H9 (cell line): ENCODE data around the gene B9D1. TPM values are rescaled to one million over a fixed set of nuclear protein-coding genes. Genes with fewer than 3 reads are reported as not detected.

Experiments used
- DNase-seq: peaks from one replicate; pipeline ENCODE4 v3.0.0-alpha.2; 2017
- H2AFZ ChIP-seq: one replicate; pipeline ENCODE4 v1.6.1; 2013; ENCODE audit warnings: mild to moderate bottlenecking, low read length, control low read depth, moderate library complexity
- H2AK5ac ChIP-seq: 2 replicates; pipeline ENCODE4 v1.6.1; 2013; ENCODE audit warnings: low read length, control low read depth, mixed read lengths; ENCODE audit not compliant: insufficient read length
- H2BK120ac ChIP-seq: one replicate; pipeline ENCODE4 v1.6.1; 2013; ENCODE audit warnings: low read depth, mild to moderate bottlenecking, low read length, control low read depth, inconsistent platforms; ENCODE audit not compliant: poor library complexity, severe bottlenecking
- H2BK12ac ChIP-seq: 2 replicates; pipeline ENCODE4 v1.6.1; 2013; ENCODE audit warnings: low read length, control low read depth, mixed read lengths, low read depth; ENCODE audit not compliant: insufficient read length
- H2BK15ac ChIP-seq: 2 replicates; pipeline ENCODE4 v1.6.1; 2013; ENCODE audit warnings: low read depth, low read length, control low read depth
- H2BK20ac ChIP-seq: one replicate; pipeline ENCODE4 v1.6.1; 2013; ENCODE audit warnings: low read depth, mild to moderate bottlenecking, low read length, control low read depth, inconsistent platforms; ENCODE audit not compliant: poor library complexity, severe bottlenecking
- H2BK5ac ChIP-seq: 2 replicates; pipeline ENCODE4 v1.6.1; 2013; ENCODE audit warnings: low read length, control low read depth, mixed read lengths; ENCODE audit not compliant: insufficient read length
- H3K14ac ChIP-seq: 2 replicates; pipeline ENCODE4 v1.6.1; 2013; ENCODE audit warnings: low read length, control low read depth; ENCODE audit not compliant: insufficient read depth
- H3K18ac ChIP-seq: 2 replicates; pipeline ENCODE4 v1.6.1; 2013; ENCODE audit warnings: low read depth, mild to moderate bottlenecking, mixed read lengths, low read length, control low read depth; ENCODE audit not compliant: insufficient read length
- H3K23ac ChIP-seq: 2 replicates; pipeline ENCODE4 v1.6.1; 2013; ENCODE audit warnings: low read length, control low read depth, mixed read lengths, low read depth; ENCODE audit not compliant: insufficient read length
- H3K23me2 ChIP-seq: 2 replicates; pipeline ENCODE4 v1.6.1; 2013; ENCODE audit warnings: low read depth, mild to moderate bottlenecking, mixed read lengths, low read length, control low read depth; ENCODE audit not compliant: insufficient read length, poor library complexity, severe bottlenecking
- H3K27ac ChIP-seq: 2 replicates; pipeline ENCODE4 v1.5.1; 2013; ENCODE audit warnings: low read length, control low read depth, mixed read lengths, low read depth; ENCODE audit not compliant: insufficient read length
- H3K27me3 ChIP-seq: 2 replicates; pipeline ENCODE4 v1.6.1; 2013; ENCODE audit warnings: low read length, control low read depth, inconsistent platforms; ENCODE audit not compliant: insufficient read depth
- H3K4ac ChIP-seq: 2 replicates; pipeline ENCODE4 v1.6.1; 2013; ENCODE audit warnings: low read depth, mild to moderate bottlenecking, control low read depth, inconsistent platforms, low read length, moderate library complexity
- H3K4me1 ChIP-seq: 2 replicates; pipeline ENCODE4 v1.6.1; 2013; ENCODE audit warnings: low read length, control low read depth, inconsistent platforms; ENCODE audit not compliant: insufficient read depth
- H3K4me2 ChIP-seq: 2 replicates; pipeline ENCODE4 v1.6.1; 2013; ENCODE audit warnings: low read length, control low read depth, mixed read lengths; ENCODE audit not compliant: insufficient read length, insufficient read depth
- H3K56ac ChIP-seq: 2 replicates; pipeline ENCODE4 v1.6.1; 2013; ENCODE audit warnings: low read depth, mild to moderate bottlenecking, mixed read lengths, low read length, control low read depth; ENCODE audit not compliant: insufficient read length
- H3K79me1 ChIP-seq: 2 replicates; pipeline ENCODE4 v1.6.1; 2013; ENCODE audit warnings: low read depth, mild to moderate bottlenecking, moderate library complexity, low read length, control low read depth, inconsistent platforms; ENCODE audit not compliant: insufficient read depth, poor library complexity, severe bottlenecking
- H3K79me2 ChIP-seq: 2 replicates; pipeline ENCODE4 v1.6.1; 2013; ENCODE audit warnings: low read length, control low read depth, inconsistent platforms; ENCODE audit not compliant: insufficient read depth
- H3K9ac ChIP-seq: 2 replicates; pipeline ENCODE4 v1.6.1; 2013; ENCODE audit warnings: low read length, control low read depth, mixed read lengths; ENCODE audit not compliant: insufficient read length; ENCODE audit errors: extremely low read depth
- H3K9me3 ChIP-seq: one replicate; pipeline ENCODE4 v1.6.1; 2013; ENCODE audit warnings: low read depth, low read length, inconsistent platforms; ENCODE audit not compliant: control insufficient read depth
- H3T11ph ChIP-seq: one replicate; pipeline ENCODE4 v1.6.1; 2013; ENCODE audit warnings: mild to moderate bottlenecking, low read length, control low read depth, inconsistent platforms
- H4K20me1 ChIP-seq: one replicate; pipeline ENCODE4 v1.6.1; 2013; ENCODE audit not compliant: control insufficient read depth, insufficient read length, insufficient read depth
- H4K5ac ChIP-seq: 2 replicates; pipeline ENCODE4 v1.6.1; 2013; ENCODE audit warnings: low read depth, mild to moderate bottlenecking, mixed read lengths, low read length, control low read depth; ENCODE audit not compliant: insufficient read length
- H4K8ac ChIP-seq: replicated peaks from 2 replicates; pipeline ENCODE4 v1.6.1; 2013; ENCODE audit warnings: low read length, control low read depth, mixed read lengths, low read depth; ENCODE audit not compliant: insufficient read length
- H4K91ac ChIP-seq: 2 replicates; pipeline ENCODE4 v1.6.1; 2013; ENCODE audit warnings: low read depth, mild to moderate bottlenecking, moderate library complexity, mixed read lengths, low read length, control low read depth; ENCODE audit not compliant: insufficient read length
- H3K27ac Mint-ChIP-seq, 3 experiments: 2 replicates in 2 of 3; 3 replicates in 1 of 3; pipeline ENCODE4 v1.8.0; 2020 to 2021; ENCODE audit warnings: mixed read lengths in 3 of 3, mild to moderate bottlenecking in 1 of 3, moderate library complexity in 1 of 3
- H3K27me3 Mint-ChIP-seq: 2 replicates; pipeline ENCODE4 v1.8.0; 2021; ENCODE audit warnings: low read depth, mild to moderate bottlenecking, moderate library complexity, mixed read lengths
- H3K36me3 Mint-ChIP-seq, 3 experiments: 2 replicates in 2 of 3; 3 replicates in 1 of 3; pipeline ENCODE4 v1.8.0; 2020 to 2021; ENCODE audit warnings: low read depth in 3 of 3, mixed read lengths in 3 of 3; ENCODE audit not compliant: insufficient read depth in 1 of 3
- H3K4me1 Mint-ChIP-seq, 2 experiments: 2 replicates each; pipeline ENCODE4 v1.8.0; 2020; ENCODE audit warnings: mixed read lengths in 2 of 2
- H3K4me3 Mint-ChIP-seq, 2 experiments: 2 replicates in 1 of 2; 3 replicates in 1 of 2; pipeline ENCODE4 v1.8.0; 2020 to 2021; ENCODE audit warnings: mild to moderate bottlenecking in 2 of 2, mixed read lengths in 2 of 2, moderate library complexity in 1 of 2
- H3K9me3 Mint-ChIP-seq, 2 experiments: 2 replicates in 1 of 2; 3 replicates in 1 of 2; pipeline ENCODE4 v1.8.0; 2020; ENCODE audit warnings: mild to moderate bottlenecking in 2 of 2, mixed read lengths in 2 of 2, moderate library complexity in 1 of 2
- CTCF ChIP-seq: fragments of 200-600 bp; sonication (generic); conservative IDR thresholded peaks from 3 replicates; pipeline ENCODE4 v1.8.0; 2021; ENCODE audit warnings: antibody characterized with exemption, mild to moderate bottlenecking
- WGBS: extraction: QIAGEN DNeasy Blood & Tissue Kit; methylation state at CpG from one replicate; pipeline ENCODE4 v1.1.7; 2013; ENCODE audit warnings: missing lambda C conversion rate, low lambda C conversion rate, mixed read lengths; ENCODE audit not compliant: insufficient read length; ENCODE audit errors: extremely low coverage; 5-methylcytosine and 5-hydroxymethylcytosine counted together
- total RNA-seq: library from RNA; stranded (reverse); gene quantifications from 2 replicates; pipeline ENCODE4 v1.2.1, GENCODE V29; 2021

B9D1 gene
- total RNA-seq, 1 experiment from 2014 or later, result 30.4 TPM

- H3K36me3 Mint-ChIP-seq, result peaks cover 0 to 3% (median 0%) of the 10 kb centered on the region in 3 experiments; a peak in 4 of 7 replicates
- H3K27ac Mint-ChIP-seq, result peak overlapping the region; percentile 1 to 86 (median 40); a peak in 4 of 7 replicates
- peak overlapping the region; percentile 23 for H3K4me2 ChIP-seq
- H2BK15ac ChIP-seq, result no peak overlapping the region
- H4K91ac ChIP-seq, result no peak overlapping the region
- no peak overlapping the region for H2AFZ ChIP-seq
- no peak overlapping the region for H2AK5ac ChIP-seq
- no peak overlapping the region for H2BK12ac ChIP-seq
- H3K14ac ChIP-seq, result no peak overlapping the region
- H3K79me2 ChIP-seq, result no peaks in the 10 kb centered on the region
- no peak overlapping the region for H3K27ac ChIP-seq
- H3K56ac ChIP-seq, result no peak overlapping the region
- H3K27me3 Mint-ChIP-seq, result peaks cover 2% of the 10 kb centered on the region; the same call in 1 of the 2 replicates
- H2BK5ac ChIP-seq, result no peak overlapping the region
- no peak overlapping the region for H4K5ac ChIP-seq
- no peak overlapping the region for H3K23ac ChIP-seq
- no peaks in the 10 kb centered on the region for H3K23me2 ChIP-seq
- no peak overlapping the region for H2BK120ac ChIP-seq
- H3K79me1 ChIP-seq, result no peaks in the 10 kb centered on the region
- H3K9ac ChIP-seq, result no peak overlapping the region
- H3K27me3 ChIP-seq, result no peaks in the 10 kb centered on the region
- no peaks in the 10 kb centered on the region for H3K9me3 Mint-ChIP-seq
- peaks cover 7% of the 10 kb centered on the region; the same call in 1 of the 2 replicates for H3K4me1 ChIP-seq
- no peak for TF ChIP-seq CTCF
- H2BK20ac ChIP-seq, result no peak overlapping the region
- H3K4me1 Mint-ChIP-seq, result peaks cover 36 to 49% of the 10 kb centered on the region in 2 experiments
- no peak overlapping the region for H4K8ac ChIP-seq
- H3K4ac ChIP-seq, result no peak overlapping the region
- peak; percentile 37 for DNase-seq
- H3K18ac ChIP-seq, result no peak overlapping the region
- no peaks in the 10 kb centered on the region for H3K9me3 ChIP-seq
- no peak overlapping the region for H3T11ph ChIP-seq
- no CpG with 5 or more reads among the region's 2 CpGs for WGBS
- H3K4me3 Mint-ChIP-seq, result peak overlapping the region in 1 of 2 experiments; percentile 25; a peak in 1 of 5 replicates
- peaks cover 3% of the 10 kb centered on the region for H4K20me1 ChIP-seq
Observed at GRCh38 chr17:19339341-19339815, 23.1 kb downstream of the B9D1 start.
